G401 (cell line): ENCODE measurements around the gene CACNG6. TPM values are rescaled to one million over a fixed set of nuclear protein-coding genes. Genes with fewer than 3 reads are reported as not detected.

ENCODE experiments used
- DNase-seq: peaks from one replicate; pipeline ENCODE4 v3.0.0-alpha.2; 2015; ENCODE audit warnings: low spot score
- in situ Hi-C: cut with HindIII; loops from 2 replicates; pipeline ENCODE4 v1.10.0; 2016; ENCODE audit warnings: low sequenced_read_pairs, mixed read lengths
- total RNA-seq: library from RNA; depleted of rRNA; stranded (reverse); fragments of >200 nt; shearing (Covaris generic); gene quantifications from 2 replicates; pipeline ENCODE4 v1.2.3, GENCODE V29; 2014

CACNG6 gene
- total RNA-seq, 1 experiment from 2014 or later: not detected

- DNase-seq: no peak
- in situ Hi-C loops: no loop called here
Measured at GRCh38 chr19:53962887-53963431, 28.5 kb upstream of the CACNG6 start, which contains the start of gene CACNG8. Gene CACNG8, plus strand, starts transcription at chr19:53962937.

- DNase-seq: no peak
- in situ Hi-C loops: no loop called here
Measured at GRCh38 chr19:53965091-53965490, 26.3 kb upstream of the CACNG6 start.

- in situ Hi-C loops: no loop called here
- DNase-seq: no peak
Measured at GRCh38 chr19:53966931-53967330, 24.5 kb upstream of the CACNG6 start.

- DNase-seq: no peak
- in situ Hi-C loops: no loop called here
Measured at GRCh38 chr19:53969366-53969765, 22.1 kb upstream of the CACNG6 start.

- in situ Hi-C loops: no loop called here
- no peak for DNase-seq
Measured at GRCh38 chr19:53971673-53972072, 19.8 kb upstream of the CACNG6 start.

- peak; percentile 89 for DNase-seq
- in situ Hi-C loops: no loop called here
Measured at GRCh38 chr19:53977429-53977990, 13.9 kb upstream of the CACNG6 start.

GRCh38 chr19:53977991-53978731 is 13.3 kb upstream of the CACNG6 start:
- in situ Hi-C loops: no loop called here
- DNase-seq: peak; percentile 82

GRCh38 chr19:53978975-53979801 is 12.2 kb upstream of the CACNG6 start:
- peak; percentile 8 for DNase-seq
- in situ Hi-C loops: no loop called here

GRCh38 chr19:53980539-53981375 is 10.7 kb upstream of the CACNG6 start:
- in situ Hi-C loops: no loop called here
- DNase-seq: peak; percentile 39

- no peak for DNase-seq
- in situ Hi-C loops: no loop called here
Measured at GRCh38 chr19:53981376-53981951, 10.0 kb upstream of the CACNG6 start.

- in situ Hi-C loops: no loop called here
- no peak for DNase-seq
Measured at GRCh38 chr19:53982001-53982451, 9.4 kb upstream of the CACNG6 start.

- no peak for DNase-seq
- in situ Hi-C loops: no loop called here
Measured at GRCh38 chr19:53982611-53983010, 8.8 kb upstream of the CACNG6 start.

GRCh38 chr19:53983457-53984289 is 7.8 kb upstream of the CACNG6 start:
- in situ Hi-C loops: no loop called here
- no peak for DNase-seq

GRCh38 chr19:53985863-53986262 is 5.6 kb upstream of the CACNG6 start:
- no peak for DNase-seq
- in situ Hi-C loops: no loop called here

GRCh38 chr19:53988981-53989380 is 2.5 kb upstream of the CACNG6 start:
- DNase-seq: no peak
- in situ Hi-C loops: no loop called here

GRCh38 chr19:53989600-53990533 is 1.6 kb upstream of the CACNG6 start:
- in situ Hi-C loops: no loop called here

GRCh38 chr19:53992211-53992610 is 774 bp downstream of the CACNG6 start:
- in situ Hi-C loops: no loop called here
- no peak for DNase-seq

More at GRCh38 chr19:53989600-53990533, 1.6 kb upstream of the CACNG6 start:
- DNase-seq: peak; percentile 43
